ENCODE results near the gene INO80B. TPM values are rescaled to one million over a fixed set of nuclear protein-coding genes. Genes with fewer than 3 reads are reported as not detected.

Gene INO80B
- total and polyA plus RNA-seq, 9 of the 15 experiments (the other 6 are each of a cell fraction or from before 2014, with no cell fraction given) = 0.41 to 22.6 (median 9.0) TPM

DNA sequence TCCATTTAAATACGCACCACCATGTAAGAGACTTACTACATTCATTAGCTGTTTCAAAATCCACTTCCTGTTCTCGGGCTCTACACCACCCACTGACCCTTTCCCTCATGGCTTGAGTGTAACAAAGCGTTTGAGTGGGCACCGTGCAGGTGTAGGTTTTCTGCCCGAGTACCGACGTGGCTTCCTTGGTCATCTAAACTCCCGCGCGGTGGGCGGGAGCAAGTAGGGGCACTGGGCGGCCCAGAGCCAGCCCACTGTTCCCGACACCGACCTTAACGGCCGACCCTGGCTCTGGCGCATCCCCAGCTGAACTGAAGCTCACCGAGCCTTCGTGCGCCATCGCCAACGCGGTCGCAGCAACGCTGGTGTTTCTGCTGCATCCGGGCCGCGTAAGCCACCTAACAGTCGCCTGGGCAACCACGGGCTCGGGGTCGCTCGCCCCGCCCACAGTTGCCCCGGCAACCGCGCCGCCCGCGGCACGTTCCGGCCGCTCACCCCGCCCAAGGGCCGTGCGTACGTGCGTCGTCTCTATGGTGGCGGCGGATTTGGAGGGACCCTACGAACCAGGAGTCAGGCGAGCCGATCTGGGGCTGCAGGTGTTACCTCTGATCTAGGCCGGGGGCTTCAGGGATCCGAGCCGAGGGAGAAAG lies 33.5 kb upstream of the INO80B start, which contains the start of the genes C2orf81 and WDR54 (continued):
- TF ChIP-seq, protein P1, sequence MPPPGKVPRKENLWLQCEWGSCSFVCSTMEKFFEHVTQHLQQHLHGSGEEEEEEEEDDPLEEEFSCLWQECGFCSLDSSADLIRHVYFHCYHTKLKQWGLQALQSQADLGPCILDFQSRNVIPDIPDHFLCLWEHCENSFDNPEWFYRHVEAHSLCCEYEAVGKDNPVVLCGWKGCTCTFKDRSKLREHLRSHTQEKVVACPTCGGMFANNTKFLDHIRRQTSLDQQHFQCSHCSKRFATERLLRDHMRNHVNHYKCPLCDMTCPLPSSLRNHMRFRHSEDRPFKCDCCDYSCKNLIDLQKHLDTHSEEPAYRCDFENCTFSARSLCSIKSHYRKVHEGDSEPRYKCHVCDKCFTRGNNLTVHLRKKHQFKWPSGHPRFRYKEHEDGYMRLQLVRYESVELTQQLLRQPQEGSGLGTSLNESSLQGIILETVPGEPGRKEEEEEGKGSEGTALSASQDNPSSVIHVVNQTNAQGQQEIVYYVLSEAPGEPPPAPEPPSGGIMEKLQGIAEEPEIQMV (tag; conservative IDR thresholded peaks at IDR 0.05; ENCODE audit: low read depth) = no peak
- TF ChIP-seq, protein P2, sequence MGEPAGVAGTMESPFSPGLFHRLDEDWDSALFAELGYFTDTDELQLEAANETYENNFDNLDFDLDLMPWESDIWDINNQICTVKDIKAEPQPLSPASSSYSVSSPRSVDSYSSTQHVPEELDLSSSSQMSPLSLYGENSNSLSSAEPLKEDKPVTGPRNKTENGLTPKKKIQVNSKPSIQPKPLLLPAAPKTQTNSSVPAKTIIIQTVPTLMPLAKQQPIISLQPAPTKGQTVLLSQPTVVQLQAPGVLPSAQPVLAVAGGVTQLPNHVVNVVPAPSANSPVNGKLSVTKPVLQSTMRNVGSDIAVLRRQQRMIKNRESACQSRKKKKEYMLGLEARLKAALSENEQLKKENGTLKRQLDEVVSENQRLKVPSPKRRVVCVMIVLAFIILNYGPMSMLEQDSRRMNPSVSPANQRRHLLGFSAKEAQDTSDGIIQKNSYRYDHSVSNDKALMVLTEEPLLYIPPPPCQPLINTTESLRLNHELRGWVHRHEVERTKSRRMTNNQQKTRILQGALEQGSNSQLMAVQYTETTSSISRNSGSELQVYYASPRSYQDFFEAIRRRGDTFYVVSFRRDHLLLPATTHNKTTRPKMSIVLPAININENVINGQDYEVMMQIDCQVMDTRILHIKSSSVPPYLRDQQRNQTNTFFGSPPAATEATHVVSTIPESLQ (CRISPR knock-in tag; IDR thresholded peaks at IDR 0.05) = 0 out of 2 replicates have a peak, but pooled peaks have one; percentile 59
- TF ChIP-seq, protein P3, sequence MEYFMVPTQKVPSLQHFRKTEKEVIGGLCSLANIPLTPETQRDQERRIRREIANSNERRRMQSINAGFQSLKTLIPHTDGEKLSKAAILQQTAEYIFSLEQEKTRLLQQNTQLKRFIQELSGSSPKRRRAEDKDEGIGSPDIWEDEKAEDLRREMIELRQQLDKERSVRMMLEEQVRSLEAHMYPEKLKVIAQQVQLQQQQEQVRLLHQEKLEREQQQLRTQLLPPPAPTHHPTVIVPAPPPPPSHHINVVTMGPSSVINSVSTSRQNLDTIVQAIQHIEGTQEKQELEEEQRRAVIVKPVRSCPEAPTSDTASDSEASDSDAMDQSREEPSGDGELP (CRISPR knock-in tag; IDR thresholded peaks at IDR 0.05; ENCODE audit: borderline replicate concordance) = peak; percentile 70
- TF ChIP-seq SMARCE1 (IDR thresholded peaks at IDR 0.05) = no peak
- peak; percentile 62; the same call in 1 of the 2 replicates for TF ChIP-seq ERF (CRISPR knock-in tag; IDR thresholded peaks at IDR 0.05)
- TF ChIP-seq, protein P4, sequence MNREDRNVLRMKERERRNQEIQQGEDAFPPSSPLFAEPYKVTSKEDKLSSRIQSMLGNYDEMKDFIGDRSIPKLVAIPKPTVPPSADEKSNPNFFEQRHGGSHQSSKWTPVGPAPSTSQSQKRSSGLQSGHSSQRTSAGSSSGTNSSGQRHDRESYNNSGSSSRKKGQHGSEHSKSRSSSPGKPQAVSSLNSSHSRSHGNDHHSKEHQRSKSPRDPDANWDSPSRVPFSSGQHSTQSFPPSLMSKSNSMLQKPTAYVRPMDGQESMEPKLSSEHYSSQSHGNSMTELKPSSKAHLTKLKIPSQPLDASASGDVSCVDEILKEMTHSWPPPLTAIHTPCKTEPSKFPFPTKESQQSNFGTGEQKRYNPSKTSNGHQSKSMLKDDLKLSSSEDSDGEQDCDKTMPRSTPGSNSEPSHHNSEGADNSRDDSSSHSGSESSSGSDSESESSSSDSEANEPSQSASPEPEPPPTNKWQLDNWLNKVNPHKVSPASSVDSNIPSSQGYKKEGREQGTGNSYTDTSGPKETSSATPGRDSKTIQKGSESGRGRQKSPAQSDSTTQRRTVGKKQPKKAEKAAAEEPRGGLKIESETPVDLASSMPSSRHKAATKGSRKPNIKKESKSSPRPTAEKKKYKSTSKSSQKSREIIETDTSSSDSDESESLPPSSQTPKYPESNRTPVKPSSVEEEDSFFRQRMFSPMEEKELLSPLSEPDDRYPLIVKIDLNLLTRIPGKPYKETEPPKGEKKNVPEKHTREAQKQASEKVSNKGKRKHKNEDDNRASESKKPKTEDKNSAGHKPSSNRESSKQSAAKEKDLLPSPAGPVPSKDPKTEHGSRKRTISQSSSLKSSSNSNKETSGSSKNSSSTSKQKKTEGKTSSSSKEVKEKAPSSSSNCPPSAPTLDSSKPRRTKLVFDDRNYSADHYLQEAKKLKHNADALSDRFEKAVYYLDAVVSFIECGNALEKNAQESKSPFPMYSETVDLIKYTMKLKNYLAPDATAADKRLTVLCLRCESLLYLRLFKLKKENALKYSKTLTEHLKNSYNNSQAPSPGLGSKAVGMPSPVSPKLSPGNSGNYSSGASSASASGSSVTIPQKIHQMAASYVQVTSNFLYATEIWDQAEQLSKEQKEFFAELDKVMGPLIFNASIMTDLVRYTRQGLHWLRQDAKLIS (CRISPR knock-in tag; IDR thresholded peaks at IDR 0.05) = 0 out of 2 replicates have a peak, but pooled peaks have one; percentile 50
- no peak for TF ChIP-seq NFRKB (IDR thresholded peaks at IDR 0.05; ENCODE audit: low read depth)
- TF ChIP-seq MCM5 (IDR thresholded peaks at IDR 0.05; ENCODE audit: low read depth) = no peak
- no peak for TF ChIP-seq KDM2B (CRISPR knock-in tag; IDR thresholded peaks at IDR 0.05)
- TF ChIP-seq RUNX1 (IDR thresholded peaks at IDR 0.05; ENCODE audit: low read depth) = no peak
- no peak for TF ChIP-seq PURB (CRISPR knock-in tag; IDR thresholded peaks at IDR 0.05; ENCODE audit: low read depth)
- no peak for TF ChIP-seq ZNF561 (CRISPR knock-in tag; conservative IDR thresholded peaks at IDR 0.05)
- TF ChIP-seq, protein P5, sequence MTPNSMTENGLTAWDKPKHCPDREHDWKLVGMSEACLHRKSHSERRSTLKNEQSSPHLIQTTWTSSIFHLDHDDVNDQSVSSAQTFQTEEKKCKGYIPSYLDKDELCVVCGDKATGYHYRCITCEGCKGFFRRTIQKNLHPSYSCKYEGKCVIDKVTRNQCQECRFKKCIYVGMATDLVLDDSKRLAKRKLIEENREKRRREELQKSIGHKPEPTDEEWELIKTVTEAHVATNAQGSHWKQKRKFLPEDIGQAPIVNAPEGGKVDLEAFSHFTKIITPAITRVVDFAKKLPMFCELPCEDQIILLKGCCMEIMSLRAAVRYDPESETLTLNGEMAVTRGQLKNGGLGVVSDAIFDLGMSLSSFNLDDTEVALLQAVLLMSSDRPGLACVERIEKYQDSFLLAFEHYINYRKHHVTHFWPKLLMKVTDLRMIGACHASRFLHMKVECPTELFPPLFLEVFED (CRISPR knock-in tag; conservative IDR thresholded peaks at IDR 0.05) = no peak
- TF ChIP-seq, protein P6, sequence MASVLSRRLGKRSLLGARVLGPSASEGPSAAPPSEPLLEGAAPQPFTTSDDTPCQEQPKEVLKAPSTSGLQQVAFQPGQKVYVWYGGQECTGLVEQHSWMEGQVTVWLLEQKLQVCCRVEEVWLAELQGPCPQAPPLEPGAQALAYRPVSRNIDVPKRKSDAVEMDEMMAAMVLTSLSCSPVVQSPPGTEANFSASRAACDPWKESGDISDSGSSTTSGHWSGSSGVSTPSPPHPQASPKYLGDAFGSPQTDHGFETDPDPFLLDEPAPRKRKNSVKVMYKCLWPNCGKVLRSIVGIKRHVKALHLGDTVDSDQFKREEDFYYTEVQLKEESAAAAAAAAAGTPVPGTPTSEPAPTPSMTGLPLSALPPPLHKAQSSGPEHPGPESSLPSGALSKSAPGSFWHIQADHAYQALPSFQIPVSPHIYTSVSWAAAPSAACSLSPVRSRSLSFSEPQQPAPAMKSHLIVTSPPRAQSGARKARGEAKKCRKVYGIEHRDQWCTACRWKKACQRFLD (CRISPR knock-in tag; IDR thresholded peaks at IDR 0.05) = no peak
- TF ChIP-seq TCFL5 (CRISPR knock-in tag; conservative IDR thresholded peaks at IDR 0.05) = no peak
- TF ChIP-seq MTA3 (IDR thresholded peaks at IDR 0.05; ENCODE audit: borderline replicate concordance) = 0 out of 2 replicates have a peak, but pooled peaks have one; percentile 12

All from K562 (cell line).